ES-I3 (cell line): Measurements from ENCODE around the gene BATF.
A peak's percentile ranks its signal among the peaks of the same experiment; 100 is the strongest.
"Not testable (repeated sequence)": the region's sequence is repeated elsewhere in the genome, so short reads cannot be mapped to it uniquely, and the experiment has no call there.

Experiments used
- H3K36me3 ChIP-seq: 2 replicates; pipeline ENCODE4 v1.6.1; 2013; ENCODE audit warnings: mild to moderate bottlenecking, low read length, control low read depth, moderate library complexity; ENCODE audit not compliant: insufficient read depth
- H3K4me1 ChIP-seq: 2 replicates; pipeline ENCODE4 v1.6.1; 2013; ENCODE audit warnings: mild to moderate bottlenecking, control low read depth, low read length; ENCODE audit not compliant: insufficient read depth
- H3K9ac ChIP-seq: 2 replicates; pipeline ENCODE4 v1.6.1; 2013; ENCODE audit warnings: low read depth, mild to moderate bottlenecking, low read length, moderate library complexity
- H3K9me3 ChIP-seq: 2 replicates; pipeline ENCODE4 v1.6.1; 2013; ENCODE audit warnings: mild to moderate bottlenecking, low read length, moderate library complexity; ENCODE audit not compliant: control insufficient read depth, insufficient read depth

Gene BATF, protein sequence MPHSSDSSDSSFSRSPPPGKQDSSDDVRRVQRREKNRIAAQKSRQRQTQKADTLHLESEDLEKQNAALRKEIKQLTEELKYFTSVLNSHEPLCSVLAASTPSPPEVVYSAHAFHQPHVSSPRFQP

GRCh38 chr14:75522224-75522982, at the start of gene BATF:
Gene BATF (plus strand): TSS chr14:75522469. CDS start chr14:75522683, 214 bp downstream.
- H3K9ac ChIP-seq: no peak within 1 kb of the TSS
- no peaks in the 10 kb centered on the region for H3K9me3 ChIP-seq
- H3K36me3 ChIP-seq: no peaks in the 10 kb centered on the region
- no peaks in the 10 kb centered on the region; the same call in 1 of the 2 replicates for H3K4me1 ChIP-seq

DNA sequence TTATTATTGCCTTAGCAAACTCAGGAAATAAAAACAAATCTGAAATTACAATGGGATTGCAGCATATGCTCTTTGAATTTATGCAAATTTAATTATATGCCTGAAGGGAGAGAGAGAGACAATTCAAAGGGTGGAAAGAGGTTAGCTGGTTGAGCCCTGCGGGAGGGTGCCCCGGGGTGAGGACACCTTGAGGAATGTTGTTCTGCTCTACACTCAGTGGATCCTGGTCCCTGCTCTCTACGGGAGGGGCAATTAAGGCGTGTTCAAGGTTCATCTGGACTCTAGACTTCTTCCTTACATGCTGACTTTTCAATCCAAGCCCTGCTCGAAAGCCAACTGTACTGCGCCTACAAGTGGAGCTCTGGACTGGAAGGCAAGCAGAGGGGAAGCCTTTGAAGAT, 48.1 kb upstream of the BATF start:
- H3K9ac ChIP-seq, H3K36me3 ChIP-seq, H3K4me1 ChIP-seq, H3K9me3 ChIP-seq: not testable (repeated sequence)

DNA sequence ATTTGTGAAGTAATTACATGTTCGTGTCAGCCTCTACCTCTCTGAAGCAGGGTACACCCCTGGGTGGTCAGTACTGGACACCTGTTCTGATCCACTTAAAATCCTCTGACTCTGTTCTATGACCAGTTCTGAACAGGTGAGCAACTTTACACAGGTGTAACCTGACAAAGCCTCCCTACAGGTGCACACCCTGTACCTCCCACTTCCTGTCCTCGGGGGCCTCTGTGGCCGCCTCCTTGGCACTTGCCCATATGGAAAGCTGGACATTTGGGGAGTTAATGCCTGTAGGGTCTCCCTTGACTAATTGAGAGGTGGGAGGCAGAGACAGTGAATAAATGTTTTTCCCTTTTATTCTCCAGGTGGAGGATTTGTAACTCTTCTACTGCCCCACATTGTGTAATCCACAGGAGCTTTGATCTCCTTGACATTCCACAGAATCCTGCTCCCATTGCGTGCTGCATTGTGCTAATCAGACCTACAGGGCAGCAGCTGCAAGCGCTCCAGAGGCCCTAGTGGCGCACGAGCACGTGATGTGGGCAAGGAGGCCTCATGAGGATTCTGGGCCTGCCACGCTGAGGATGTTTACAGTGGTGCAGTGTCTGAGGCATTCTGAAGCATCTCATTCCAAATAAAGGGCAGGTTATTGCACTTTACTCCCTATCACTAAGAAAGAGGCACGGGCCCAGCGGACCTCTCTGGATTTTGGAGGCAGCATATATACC, 45.8 kb upstream of the BATF start:
- Histone ChIP-seq H3K9me3 (no peaks in the 10 kb centered on the region), H3K36me3 (no peaks in the 10 kb centered on the region; the same call in 1 of the 2 replicates), H3K9ac (no peak overlapping the region), H3K4me1 (peaks cover 8% of the 10 kb centered on the region; the same call in 1 of the 2 replicates)

- no peak overlapping the region for H3K9ac ChIP-seq
- no peaks in the 10 kb centered on the region for H3K9me3 ChIP-seq
- no peaks in the 10 kb centered on the region for H3K36me3 ChIP-seq
- peaks cover 8% of the 10 kb centered on the region; the same call in 1 of the 2 replicates for H3K4me1 ChIP-seq
These were observed 44.4 kb upstream of the BATF start for GRCh38 chr14:75477881-75478280.

DNA sequence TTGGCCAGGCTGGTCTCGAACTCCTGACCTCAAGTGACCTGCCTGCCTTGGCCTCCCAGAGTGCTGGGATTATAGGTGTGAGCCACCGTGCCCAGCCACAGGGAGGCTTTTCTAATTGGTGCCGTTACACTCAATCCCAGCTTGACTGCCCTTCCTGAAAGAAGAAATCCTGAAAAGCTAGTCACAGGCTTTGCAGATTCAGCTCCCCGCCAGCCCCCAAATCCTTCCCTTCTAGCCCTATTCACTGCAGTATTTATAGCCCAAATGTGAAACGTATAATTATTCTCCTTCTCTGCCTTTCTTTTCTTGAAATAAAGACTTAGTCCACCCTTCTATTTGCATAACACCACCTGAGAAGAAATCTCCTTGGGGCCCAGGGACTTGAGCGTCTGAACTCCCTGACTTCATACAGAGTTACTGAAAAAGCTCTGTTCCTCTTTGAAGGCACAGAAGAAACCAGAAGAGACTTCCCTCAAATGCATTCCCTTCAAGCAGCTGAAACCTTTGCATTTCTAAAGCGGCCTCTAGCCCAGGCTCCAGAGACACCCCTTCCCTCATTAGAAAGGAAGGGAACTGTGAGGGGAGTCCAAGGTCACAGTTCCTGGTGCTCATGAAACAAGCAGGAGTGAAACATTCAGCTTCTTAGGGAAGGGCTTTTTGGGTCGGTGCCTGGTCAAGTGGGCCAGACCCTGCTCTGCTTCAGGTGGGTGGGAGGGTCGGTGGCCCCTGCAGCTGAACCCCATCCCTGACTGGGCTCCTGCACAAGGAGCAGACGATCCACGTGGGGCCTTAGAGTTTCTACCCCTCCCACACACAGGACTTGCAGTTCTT, 42.3 kb upstream of the BATF start:
- Histone ChIP-seq H3K9me3 (no peaks in the 10 kb centered on the region), H3K36me3 (no peaks in the 10 kb centered on the region), H3K9ac (0 out of 2 replicates have a peak overlapping the region, but pooled peaks have one; percentile 15), H3K4me1 (peaks cover 8% of the 10 kb centered on the region; the same call in 1 of the 2 replicates)

GRCh38 chr14:75482366-75482765, 39.9 kb upstream of the BATF start:
- Histone ChIP-seq H3K9me3 (no peaks in the 10 kb centered on the region), H3K9ac (no peak overlapping the region), H3K36me3 (no peaks in the 10 kb centered on the region), H3K4me1 (peaks cover 8% of the 10 kb centered on the region; the same call in 1 of the 2 replicates)

- peaks cover 6% of the 10 kb centered on the region; the same call in 1 of the 2 replicates for H3K4me1 ChIP-seq
- H3K9ac ChIP-seq: no peak overlapping the region
- H3K36me3 ChIP-seq: no peaks in the 10 kb centered on the region
- no peaks in the 10 kb centered on the region for H3K9me3 ChIP-seq
These were observed 37.4 kb upstream of the BATF start for GRCh38 chr14:75484711-75485429.

- Histone ChIP-seq H3K4me1 (no peaks in the 10 kb centered on the region), H3K9ac (no peak overlapping the region)
These were observed 36.0 kb upstream of the BATF start for GRCh38 chr14:75486318-75486717.

DNA sequence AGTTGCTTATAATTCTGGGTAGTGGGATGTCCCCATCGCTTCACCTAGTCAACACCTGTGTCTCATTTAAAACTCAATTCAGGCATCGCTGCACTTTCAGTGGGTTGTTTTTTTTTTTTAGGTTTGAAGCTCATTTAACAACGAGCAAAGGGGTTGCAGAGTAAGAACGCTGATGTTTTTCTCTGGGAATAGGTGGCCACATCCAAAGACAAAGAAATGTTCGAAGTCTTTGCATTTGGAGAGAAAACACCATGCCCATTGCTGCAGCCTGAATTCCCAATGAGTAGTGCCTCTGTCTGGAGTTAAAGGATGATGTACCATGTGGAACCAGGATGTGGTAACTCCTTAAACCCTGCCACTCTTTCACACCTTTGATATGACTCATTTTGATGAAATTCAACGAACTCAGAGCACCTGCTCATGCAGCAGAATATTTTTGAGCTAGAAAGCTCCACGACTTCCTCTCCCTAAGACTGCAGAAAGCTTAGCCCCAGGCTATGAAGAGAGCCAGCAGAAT, 35.1 kb upstream of the BATF start:
- H3K9ac ChIP-seq: no peak overlapping the region
- no peaks in the 10 kb centered on the region for H3K4me1 ChIP-seq

More at GRCh38 chr14:75486318-75486717, 36.0 kb upstream of the BATF start:
- Histone ChIP-seq H3K36me3 (no peaks in the 10 kb centered on the region), H3K9me3 (no peaks in the 10 kb centered on the region)

DNA sequence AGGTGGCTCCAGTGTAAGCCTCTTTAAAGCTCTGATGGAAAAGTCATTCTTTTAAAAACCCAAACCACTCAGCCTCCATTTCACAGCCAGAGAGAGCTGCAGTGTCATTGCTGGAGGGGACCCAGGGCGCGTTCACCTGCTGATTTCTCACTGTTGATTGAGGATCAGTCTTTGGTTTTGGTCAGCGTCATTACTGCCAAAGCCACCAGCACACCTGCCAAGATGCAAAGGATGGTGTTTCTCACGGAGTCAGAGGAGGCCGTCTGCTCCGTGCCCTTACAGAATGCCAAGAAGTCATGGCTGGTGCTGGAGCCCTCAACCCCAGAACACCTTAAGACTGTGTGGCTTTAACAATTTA, 32.8 kb upstream of the BATF start:
- Histone ChIP-seq H3K9ac (no peak overlapping the region), H3K4me1 (no peaks in the 10 kb centered on the region), H3K9me3 (no peaks in the 10 kb centered on the region)

More for the DNA sequence above, 35.1 kb upstream of the BATF start:
- Histone ChIP-seq H3K36me3 (no peaks in the 10 kb centered on the region), H3K9me3 (no peaks in the 10 kb centered on the region)

DNA sequence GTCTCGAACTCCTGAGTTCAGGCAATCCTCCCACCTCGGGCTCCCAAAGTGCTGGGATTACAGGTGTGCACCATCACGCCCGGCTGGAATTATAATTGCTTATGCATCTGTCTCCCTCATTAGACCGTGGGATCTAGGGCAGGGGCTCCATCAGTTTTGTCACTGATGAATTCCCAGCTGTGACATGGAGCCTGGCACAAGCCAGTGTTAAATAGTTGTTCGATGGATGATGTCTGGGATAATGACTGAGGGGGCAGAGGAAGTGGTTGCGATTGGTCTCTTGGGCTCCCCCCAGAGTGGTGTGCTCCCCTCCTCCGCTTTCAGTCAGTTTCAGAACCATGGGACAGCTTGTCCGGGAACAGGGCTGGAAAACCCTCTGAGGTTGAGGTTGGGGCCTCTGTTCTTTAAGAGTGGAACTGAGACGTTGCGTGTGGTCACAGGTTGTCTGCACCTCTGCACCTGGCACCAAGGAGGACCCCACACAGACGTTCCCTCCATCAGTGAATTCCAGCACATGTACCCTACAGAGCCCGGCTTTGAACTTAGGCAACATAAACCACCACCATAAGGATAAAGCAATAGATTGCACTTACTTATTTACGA, 30.8 kb upstream of the BATF start:
- Histone ChIP-seq H3K36me3 (no peaks in the 10 kb centered on the region), H3K9ac (no peak overlapping the region), H3K4me1 (no peaks in the 10 kb centered on the region), H3K9me3 (no peaks in the 10 kb centered on the region)

More for the DNA sequence above, 32.8 kb upstream of the BATF start:
- H3K36me3 ChIP-seq: no peaks in the 10 kb centered on the region

DNA sequence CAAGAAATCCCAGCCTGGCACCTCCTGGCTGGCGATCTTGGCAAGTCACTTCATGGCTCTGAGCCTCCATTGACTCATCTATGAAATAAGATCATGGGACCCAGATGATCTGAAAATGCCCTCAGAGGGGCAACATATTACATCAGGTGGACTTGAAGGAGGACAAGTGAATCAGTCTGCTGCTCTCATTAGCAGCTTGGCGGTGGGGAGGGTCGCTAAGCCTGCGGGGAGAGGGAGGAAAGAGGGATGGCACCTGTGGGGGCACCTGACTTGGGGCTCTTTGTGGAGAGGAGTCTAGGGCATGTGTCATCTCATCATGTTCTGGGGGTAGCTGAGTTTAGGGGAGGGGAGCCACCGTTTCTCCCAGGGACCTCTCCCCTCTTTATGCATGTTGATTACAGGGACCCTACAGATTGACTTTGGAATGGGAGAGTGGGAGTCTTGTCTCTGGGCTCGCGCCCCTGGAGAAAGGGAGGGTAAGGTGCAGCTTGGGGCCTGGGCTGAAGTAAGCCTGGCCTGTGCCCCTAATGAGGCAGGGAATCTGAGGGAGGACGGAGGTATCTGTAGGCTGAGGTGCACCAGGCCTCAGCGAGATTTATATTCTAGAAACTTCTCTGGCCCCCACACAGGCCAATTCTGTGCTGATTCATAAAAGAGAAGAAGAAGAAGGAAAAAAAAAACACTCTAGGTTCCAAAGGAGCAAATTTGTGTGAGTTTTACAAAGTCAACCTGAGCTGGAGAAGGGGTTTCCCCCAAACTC, 29.3 kb upstream of the BATF start:
- Histone ChIP-seq H3K9me3 (no peaks in the 10 kb centered on the region), H3K4me1 (no peaks in the 10 kb centered on the region), H3K36me3 (no peaks in the 10 kb centered on the region), H3K9ac (no peak overlapping the region)
